Activated T-cell treated with anti-CD3 and anti-CD28 coated beads, Interleukin-2, amount 50 U/mL, for 72 hours (primary cell): ENCODE measurements around the gene TMEM184B. TPM values are rescaled to one million over a fixed set of nuclear protein-coding genes. Genes with fewer than 3 reads are reported as not detected.

Source experiments
- ATAC-seq, 2 donors: fragments of 150-1000 bp; cut with Tn5 transposase; replicated peaks in 1 of 2; 2 replicates each; pipeline ENCODE4 v1.10.0; 2021; ENCODE audit warnings: moderate library complexity in 2 of 2, mild to moderate bottlenecking in 1 of 2
- DNase-seq, 2 donors: peaks; one replicate each; pipeline ENCODE4 v3.0.0; 2021 to 2022; ENCODE audit warnings: mixed read lengths in 1 of 2
- H3K27ac Mint-ChIP-seq: one replicate; pipeline ENCODE4 v1.8.0; 2022; ENCODE audit warnings: mild to moderate bottlenecking, moderate library complexity, mixed read lengths
- H3K27me3 Mint-ChIP-seq: one replicate; pipeline ENCODE4 v1.8.0; 2022; ENCODE audit warnings: low read depth, mixed read lengths
- H3K36me3 Mint-ChIP-seq, 2 donors: one replicate each; pipeline ENCODE4 v1.8.0; 2022; ENCODE audit warnings: mixed read lengths in 2 of 2, mild to moderate bottlenecking in 1 of 2; ENCODE audit not compliant: insufficient read depth in 2 of 2
- H3K4me1 Mint-ChIP-seq: one replicate; pipeline ENCODE4 v1.8.0; 2022; ENCODE audit warnings: low read depth, mixed read lengths
- H3K4me3 Mint-ChIP-seq, 2 donors: one replicate each; pipeline ENCODE4 v1.8.0; 2022; ENCODE audit warnings: mild to moderate bottlenecking in 2 of 2, mixed read lengths in 2 of 2, moderate library complexity in 2 of 2
- H3K9me3 Mint-ChIP-seq, 2 donors: one replicate each; pipeline ENCODE4 v1.8.0; 2022; ENCODE audit warnings: mixed read lengths in 2 of 2
- total RNA-seq, 2 donors: library from RNA; stranded (reverse); gene quantifications; one replicate each; pipeline ENCODE4 v1.2.3, GENCODE V29; 2022

The TMEM184B gene
- 10 to 100 TPM; 22.9 to 27.5 TPM for total RNA-seq

DNA sequence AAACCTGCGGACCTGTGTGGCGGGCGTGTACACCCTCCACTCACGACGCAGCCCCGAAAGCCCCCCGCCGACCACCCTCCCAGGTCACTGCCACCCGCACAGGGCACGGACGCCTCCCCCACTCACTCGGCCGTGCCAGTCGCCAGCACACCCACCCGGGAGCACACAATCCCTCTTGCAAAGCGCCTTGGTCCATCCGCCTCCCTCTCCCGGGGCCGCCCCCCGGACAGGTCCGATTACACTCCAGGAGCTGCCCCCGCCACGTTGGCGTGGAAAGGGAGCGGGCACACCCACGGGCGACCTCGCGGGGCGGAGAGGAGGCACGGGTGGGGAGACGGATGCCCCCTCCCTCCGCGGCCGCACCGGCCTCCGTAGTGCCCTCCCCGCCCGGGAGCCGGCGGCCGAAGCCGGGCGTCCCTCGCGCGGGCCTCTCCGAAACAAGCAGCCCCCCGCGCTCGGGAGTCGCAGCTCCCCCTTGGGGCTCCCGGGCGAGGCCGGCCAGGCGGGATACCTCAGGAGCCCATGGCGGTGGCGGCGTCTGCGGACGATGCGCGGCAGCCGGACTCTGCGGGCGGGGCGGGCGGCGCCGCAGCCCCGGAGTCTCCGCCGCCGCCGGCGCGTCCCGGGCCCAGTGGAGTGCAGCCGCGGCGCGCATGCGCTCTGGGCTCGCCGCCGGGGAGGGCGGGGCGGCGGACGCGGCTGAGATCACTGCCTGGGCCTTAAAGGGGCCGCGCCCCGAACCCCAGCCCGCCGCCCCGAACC is at the start of gene TMEM184B:
TMEM184B (minus strand) TSS at position 638 of the 762 bp plus-strand sequence. CDS start 25,049 bp downstream, outside the sequence.
- peak; percentile 84 to 91 for DNase-seq
- H3K36me3 Mint-ChIP-seq = peaks cover 0 to 2% of the 10 kb centered on the region in 2 donors
- peak within 1 kb of the TSS; percentile 87 to 91 for H3K4me3 Mint-ChIP-seq
- no peaks in the 10 kb centered on the region for H3K27me3 Mint-ChIP-seq
- no peaks in the 10 kb centered on the region for H3K9me3 Mint-ChIP-seq
- H3K27ac Mint-ChIP-seq = peak within 1 kb of the TSS; percentile 90
- peak; percentile 97 to 98 for ATAC-seq
- peaks cover 45% of the 10 kb centered on the region for H3K4me1 Mint-ChIP-seq

DNA sequence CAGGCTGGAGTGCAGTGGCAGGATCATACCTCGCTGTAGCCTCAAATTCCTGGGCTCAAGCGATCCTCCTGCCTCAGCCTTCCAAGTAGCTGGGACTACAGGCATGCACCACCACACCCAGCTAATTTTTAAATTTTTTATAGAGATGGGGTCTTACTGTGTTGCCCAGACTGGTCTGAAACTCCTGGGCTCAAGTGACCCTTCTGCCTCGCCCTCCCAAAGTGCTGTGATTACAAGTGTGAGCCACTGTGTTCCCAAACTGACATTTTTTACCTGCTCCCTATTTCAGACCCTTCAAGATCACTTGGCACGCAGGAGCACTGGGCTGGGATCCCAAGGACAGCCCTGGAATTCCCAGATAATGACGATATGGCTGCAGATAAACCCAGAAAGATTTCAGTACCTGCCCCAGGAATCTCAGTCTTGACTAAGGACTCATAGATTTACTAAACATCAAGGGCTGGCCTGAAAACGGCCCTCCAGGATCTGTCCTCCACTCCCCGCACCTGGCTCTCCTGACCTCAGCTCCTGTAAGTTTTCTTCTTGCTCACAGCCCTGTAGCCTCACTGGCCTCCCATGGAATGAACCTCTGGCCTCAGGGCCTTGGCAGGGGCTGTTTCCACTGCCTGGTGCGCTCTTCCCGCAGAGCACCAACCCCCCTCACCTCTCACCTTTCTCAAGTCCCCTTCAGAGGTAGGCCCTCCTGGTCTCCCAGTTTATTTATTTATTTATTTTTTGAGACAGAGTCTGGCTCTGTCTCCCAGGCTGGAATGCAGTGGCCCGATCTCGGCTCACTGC is 48.0 kb upstream of the TMEM184B start:
- no peaks in the 10 kb centered on the region for H3K9me3 Mint-ChIP-seq
- no peak for DNase-seq
- no peaks in the 10 kb centered on the region for H3K27me3 Mint-ChIP-seq
- H3K27ac Mint-ChIP-seq = no peak overlapping the region
- no peaks in the 10 kb centered on the region for H3K36me3 Mint-ChIP-seq
- H3K4me3 Mint-ChIP-seq = no peak overlapping the region
- peaks cover 8% of the 10 kb centered on the region for H3K4me1 Mint-ChIP-seq
- no peak for ATAC-seq

DNA sequence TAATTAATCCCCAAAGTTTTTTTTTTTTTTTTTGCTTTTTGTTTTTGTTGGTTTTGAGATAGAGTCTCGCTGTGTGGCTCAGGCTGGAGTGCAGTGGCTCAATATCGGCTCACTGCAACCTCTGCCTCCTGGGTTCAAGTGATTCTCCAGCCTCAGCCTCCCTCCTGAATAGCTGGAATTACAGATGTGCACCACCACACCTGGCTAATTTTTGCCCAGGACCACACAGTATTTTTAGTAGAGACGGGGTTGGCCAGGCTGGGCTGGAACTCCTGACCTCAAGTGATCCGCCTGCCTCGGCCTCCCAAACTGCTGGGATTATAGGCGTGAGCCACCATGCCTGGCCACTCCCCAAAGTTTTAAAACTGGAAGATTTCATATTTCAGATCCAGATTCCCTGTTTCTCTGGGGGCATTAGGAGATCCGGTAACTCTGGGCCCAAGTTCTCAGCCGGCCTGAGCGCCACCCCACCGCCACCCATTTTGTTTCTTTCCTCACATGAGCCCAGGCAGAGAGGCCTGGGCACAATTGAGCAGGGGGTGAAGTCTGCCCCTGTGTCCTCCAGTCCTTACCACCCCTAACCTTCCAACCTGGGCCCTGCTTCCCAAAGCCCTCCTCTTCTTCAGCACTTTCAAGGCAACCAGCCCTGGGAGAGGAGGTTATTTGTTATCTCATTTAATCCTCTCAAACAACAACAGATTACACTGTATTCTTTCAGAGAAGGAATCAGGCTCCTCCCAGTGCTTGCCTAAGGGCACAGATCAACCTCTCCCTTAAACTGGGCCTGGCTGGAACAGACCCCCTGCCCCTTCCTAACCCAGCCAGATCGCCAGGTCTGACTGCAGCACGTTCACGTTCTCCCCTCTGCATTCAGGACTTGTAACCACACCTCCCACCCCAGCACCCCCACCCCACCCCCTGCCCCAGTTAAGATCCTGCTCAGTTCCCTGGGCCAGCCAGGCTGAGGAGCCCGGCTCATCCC is 46.3 kb upstream of the TMEM184B start:
- ATAC-seq (no peak), DNase-seq (no peak)
- Mint-ChIP-seq H3K27ac (no peak overlapping the region), H3K4me1 (peaks cover 25% of the 10 kb centered on the region), H3K36me3 (peaks cover 0 to 2% of the 10 kb centered on the region in 2 donors), H3K27me3 (no peaks in the 10 kb centered on the region), H3K4me3 (peak overlapping the region; percentile 16 to 39), H3K9me3 (no peaks in the 10 kb centered on the region)

DNA sequence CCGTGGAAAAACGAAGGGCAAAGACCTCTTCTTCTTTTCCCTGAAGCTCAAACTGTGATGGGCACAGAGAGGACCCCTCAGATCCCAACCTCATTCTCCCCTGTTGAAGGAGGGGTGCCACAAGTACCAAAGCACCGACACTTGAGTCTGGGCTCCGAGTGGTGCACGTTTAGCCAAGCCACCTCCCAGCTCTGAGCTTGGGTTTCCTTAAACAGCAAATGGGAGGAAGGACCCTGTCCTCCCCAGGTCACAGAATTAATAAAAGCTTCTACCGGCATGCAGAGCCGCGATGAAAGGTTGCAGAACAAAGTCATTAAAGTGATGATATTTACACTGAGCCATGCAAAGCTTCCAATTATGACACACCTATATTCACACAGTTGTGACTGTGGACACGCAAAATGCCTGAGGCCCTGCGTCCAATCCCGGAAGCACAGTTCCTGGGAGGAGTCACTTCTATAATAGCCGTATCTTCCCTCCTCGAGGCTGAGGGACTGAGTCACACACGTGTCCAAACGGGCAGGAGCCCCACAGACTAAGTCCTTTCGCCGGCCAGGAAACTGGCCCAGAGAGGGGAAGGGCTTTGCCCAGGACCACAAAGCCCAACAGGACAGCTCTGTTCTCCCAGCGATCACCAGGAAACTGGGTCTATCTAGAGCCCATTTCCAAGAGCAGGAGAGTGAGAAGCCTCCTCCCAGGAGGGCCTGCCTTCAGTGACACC is 45.3 kb upstream of the TMEM184B start:
- no peak for ATAC-seq
- DNase-seq = no peak
- Mint-ChIP-seq H3K4me1 (peaks cover 33% of the 10 kb centered on the region), H3K27me3 (no peaks in the 10 kb centered on the region), H3K36me3 (peaks cover 0 to 2% of the 10 kb centered on the region in 2 donors), H3K27ac (peak overlapping the region; percentile 33), H3K9me3 (no peaks in the 10 kb centered on the region), H3K4me3 (peak overlapping the region; percentile 80 to 89)

DNA sequence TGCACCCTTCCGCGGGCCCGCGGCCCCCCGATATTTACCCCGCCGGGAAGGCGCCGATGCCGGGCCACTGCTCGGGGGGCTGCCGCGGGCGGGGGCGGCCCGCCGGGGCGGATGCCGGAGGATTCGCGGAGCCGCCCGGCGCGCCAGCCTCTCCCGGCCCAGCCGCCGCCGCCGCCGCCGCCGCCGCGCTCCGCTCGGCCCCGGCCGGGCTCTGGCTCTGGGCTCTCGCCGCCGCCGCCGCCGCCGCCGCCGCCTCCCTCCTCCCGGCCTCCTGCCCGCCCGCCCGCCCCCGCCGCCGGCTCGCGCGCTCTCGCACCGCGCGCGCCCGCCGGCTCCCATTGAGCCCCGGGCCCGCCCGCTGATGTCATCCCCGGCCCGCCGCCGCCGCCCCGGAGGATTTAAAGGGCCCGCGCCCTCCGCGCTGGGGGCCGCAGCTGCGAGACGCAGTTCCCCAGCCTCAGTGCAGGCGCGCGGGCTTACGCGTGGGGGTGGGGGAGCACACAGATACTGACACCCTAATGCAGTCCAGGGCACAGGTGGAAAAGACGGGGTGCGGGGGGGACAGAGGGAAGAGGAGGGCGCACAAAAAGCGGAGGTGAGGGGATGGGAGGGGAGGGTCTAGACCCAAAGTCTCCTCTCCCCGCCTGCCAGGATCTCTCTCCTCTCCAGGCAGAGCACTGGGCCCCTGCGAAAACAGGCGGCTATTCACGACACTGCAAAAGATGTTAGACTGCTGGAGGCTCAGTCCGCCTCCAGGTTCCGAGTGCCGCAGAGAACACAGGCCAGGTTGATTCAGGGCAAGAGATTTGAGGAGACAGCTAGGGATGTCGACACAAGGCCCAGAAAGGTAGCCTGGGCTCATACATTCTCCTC is 44.5 kb upstream of the TMEM184B start, which contains the start of gene CSNK1E:
CSNK1E (minus strand) TSS at position 312 of the 873 bp plus-strand sequence. CDS start 3,276 bp downstream, outside the sequence.
- H3K36me3 Mint-ChIP-seq = peaks cover 0 to 3% of the 10 kb centered on the region in 2 donors
- peak; percentile 70 to 73 for ATAC-seq
- no peaks in the 10 kb centered on the region for H3K9me3 Mint-ChIP-seq
- H3K4me1 Mint-ChIP-seq = peaks cover 40% of the 10 kb centered on the region
- H3K4me3 Mint-ChIP-seq = peak within 1 kb of the TSS; percentile 87 to 90
- no peaks in the 10 kb centered on the region for H3K27me3 Mint-ChIP-seq
- peak; percentile 83 to 84 for DNase-seq
- peak within 1 kb of the TSS; percentile 82 for H3K27ac Mint-ChIP-seq

DNA sequence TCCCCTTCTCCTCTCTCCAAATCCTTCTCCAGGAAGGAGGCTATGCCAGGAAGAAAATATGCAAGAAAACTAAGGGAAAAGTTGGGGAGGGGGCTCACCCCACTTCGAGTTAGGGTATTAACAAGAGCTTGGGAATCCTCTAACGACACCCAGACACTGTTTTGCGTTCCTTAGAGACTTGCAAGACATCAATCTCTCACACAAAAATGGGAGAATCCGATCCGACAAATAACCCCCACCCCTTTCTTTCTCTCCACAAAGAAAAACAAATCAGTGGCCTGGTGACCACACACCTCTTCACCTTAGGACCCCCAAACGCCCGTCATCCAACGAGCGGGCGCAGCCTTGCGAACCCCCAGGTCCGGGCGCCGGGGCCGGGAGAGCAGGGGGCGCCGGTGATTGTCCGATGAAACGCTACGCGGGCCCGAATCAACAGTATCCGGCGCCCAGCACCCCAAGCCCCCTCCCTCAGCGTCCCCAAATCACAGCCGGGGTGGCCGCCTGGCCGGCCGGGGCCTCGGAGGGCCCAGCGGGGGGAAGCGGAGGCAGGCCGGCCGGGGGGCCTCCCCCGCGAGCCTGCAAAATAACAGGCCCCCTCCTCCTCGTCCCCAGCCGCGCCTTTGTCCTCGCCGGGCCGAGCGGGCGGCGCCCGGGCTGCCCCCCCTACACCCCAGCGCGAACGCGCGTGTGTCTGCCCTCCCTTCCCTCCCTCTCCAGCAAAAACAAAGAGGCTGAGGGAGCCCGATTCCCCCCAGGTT is 43.7 kb upstream of the TMEM184B start:
- Mint-ChIP-seq H3K9me3 (no peaks in the 10 kb centered on the region), H3K27ac (peak overlapping the region; percentile 82), H3K36me3 (peaks cover 0 to 5% of the 10 kb centered on the region in 2 donors), H3K4me1 (peaks cover 48% of the 10 kb centered on the region), H3K4me3 (peak overlapping the region; percentile 87 to 90), H3K27me3 (no peaks in the 10 kb centered on the region)
- ATAC-seq (peak; percentile 61 to 62), DNase-seq (peak; percentile 44 to 69)

DNA sequence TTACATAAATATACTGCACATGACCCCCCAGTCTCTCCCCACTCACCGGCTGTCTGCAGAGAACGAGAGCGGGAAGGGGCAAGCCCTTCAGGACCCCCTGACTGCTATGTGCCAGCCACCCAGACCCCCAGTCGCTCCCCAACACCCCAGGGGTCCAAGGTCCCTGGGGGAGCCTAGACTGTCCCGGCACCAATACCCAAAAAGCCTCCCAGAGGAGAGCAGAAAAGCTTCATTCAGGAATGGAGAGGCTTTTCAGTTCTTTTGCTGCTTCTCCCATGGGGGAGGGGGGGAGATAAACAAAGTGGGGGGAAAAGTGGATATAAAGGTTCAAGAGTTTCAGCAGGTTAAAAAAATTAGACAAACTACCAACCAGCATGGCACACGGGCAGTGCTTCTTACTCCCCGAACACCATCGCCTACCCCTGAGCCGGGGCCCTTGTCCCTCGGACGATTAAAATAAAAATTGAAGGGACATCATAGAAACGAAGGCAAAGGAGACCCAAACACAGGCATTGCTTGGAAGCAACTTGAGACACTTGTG is 43.1 kb upstream of the TMEM184B start:
- DNase-seq (no peak), ATAC-seq (no peak)
- Mint-ChIP-seq H3K9me3 (no peaks in the 10 kb centered on the region), H3K36me3 (peaks cover 0 to 5% of the 10 kb centered on the region in 2 donors), H3K27ac (peak overlapping the region; percentile 90), H3K4me1 (peaks cover 54% of the 10 kb centered on the region), H3K27me3 (no peaks in the 10 kb centered on the region), H3K4me3 (peak overlapping the region; percentile 87 to 90)

DNA sequence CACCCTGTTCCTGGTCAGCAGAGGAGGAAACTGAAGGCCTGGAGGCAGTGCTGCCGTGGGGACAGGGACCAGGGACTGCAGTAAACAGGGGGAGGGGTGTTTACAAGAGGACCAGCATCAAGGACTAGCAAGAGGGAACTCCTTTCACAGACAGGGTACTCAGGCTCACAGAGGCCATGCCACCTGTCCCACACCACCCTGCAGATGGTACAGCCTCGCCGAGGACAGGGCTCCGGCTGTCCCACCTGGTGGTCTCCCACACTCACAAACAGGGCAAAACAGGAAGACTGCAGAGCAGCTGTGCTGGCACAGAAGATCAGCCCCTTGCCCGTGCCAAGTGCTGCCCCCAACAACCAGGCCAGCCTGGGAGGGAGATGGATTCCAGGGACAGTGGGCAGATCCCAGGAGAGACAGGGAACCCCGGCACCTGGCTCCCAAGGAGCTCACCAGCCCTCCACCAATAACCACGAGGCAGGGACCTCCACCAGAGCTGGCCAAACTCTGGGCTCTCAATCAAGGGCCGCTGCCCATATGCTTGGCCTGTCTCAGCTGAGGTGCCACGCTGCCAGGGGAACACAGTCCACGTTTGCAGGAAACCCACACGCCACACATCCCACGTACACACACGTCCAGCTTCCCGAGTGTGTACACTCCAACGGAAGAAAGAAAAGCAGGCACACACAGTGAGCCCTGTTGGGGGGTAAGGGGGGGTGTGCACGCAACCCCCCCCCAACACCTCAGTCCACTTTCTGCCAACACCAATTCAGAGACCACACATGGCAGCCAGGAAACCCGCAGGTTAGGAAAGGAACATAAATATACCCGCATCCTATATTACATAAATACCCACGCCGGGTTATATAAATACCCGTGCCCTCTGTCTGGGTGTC is 42.4 kb upstream of the TMEM184B start:
- DNase-seq (peak in 1 of 2 donors; percentile 23), ATAC-seq (no peak)
- Mint-ChIP-seq H3K4me3 (peak overlapping the region; percentile 87 to 90), H3K27ac (peak overlapping the region; percentile 90), H3K4me1 (peaks cover 57% of the 10 kb centered on the region), H3K36me3 (peaks cover 0 to 5% of the 10 kb centered on the region in 2 donors), H3K27me3 (no peaks in the 10 kb centered on the region), H3K9me3 (no peaks in the 10 kb centered on the region)

DNA sequence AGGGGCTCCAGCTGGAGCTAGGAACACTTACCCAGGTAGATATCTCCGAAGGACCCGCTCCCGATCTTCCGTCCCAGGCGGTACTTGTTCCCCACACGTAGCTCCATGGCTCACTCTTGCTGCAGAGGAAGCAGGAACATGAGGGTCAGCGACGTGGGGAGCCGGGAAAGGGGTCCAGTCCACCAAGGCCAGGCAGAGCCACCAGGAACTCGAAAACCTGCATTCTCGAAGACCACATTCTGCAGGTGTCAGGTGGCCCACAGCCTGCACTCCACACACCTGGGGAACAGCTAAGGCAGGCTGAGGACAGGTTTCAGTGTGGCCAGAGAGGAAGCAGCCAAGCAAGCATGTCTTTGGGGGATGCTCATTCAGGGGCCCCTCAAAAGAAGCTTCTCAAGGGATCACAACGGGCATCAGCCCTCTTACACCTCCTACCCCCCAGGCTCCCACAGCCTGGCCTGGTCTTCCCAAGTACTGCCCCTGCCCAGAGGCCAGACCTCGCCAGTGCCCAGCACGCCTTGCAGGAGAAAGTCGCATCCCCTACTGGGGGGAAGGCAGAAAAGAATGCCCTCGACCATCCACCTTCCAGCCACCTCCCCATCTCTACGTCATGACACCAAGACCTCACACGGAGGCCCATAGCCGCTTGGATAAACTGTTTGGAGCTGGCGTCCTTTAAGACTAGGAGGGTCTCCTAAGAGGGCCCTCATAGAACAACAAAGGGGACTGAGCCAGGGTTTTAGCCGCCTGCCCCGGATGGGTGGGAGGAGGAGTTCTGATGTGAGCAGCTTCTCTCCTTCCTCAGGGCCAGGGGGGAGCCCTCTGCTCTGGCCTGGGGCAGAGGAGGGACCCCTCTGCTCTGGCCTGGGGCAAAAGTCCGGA is 41.5 kb upstream of the TMEM184B start:
- DNase-seq = no peak

More for the DNA sequence above, 41.5 kb upstream of the TMEM184B start:
- peaks cover 57% of the 10 kb centered on the region for H3K4me1 Mint-ChIP-seq
- peak overlapping the region; percentile 87 to 90 for H3K4me3 Mint-ChIP-seq
- no peaks in the 10 kb centered on the region for H3K27me3 Mint-ChIP-seq
- peak overlapping the region; percentile 90 for H3K27ac Mint-ChIP-seq
- H3K9me3 Mint-ChIP-seq = no peaks in the 10 kb centered on the region
- H3K36me3 Mint-ChIP-seq = peaks cover 0 to 5% of the 10 kb centered on the region in 2 donors
- no peak for ATAC-seq
